Hepatocyte (in vitro differentiated cells): ENCODE results near the gene ZNF574. TPM values are rescaled to one million over a fixed set of nuclear protein-coding genes. Genes with fewer than 3 reads are reported as not detected.
"Not testable (repeated sequence)": the region's sequence is repeated elsewhere in the genome, so short reads cannot be mapped to it uniquely, and the experiment has no call there.

Source experiments
- DNase-seq: peaks from one replicate; pipeline ENCODE4 v3.0.0-alpha.2; 2016; ENCODE audit warnings: low spot score
- H2AFZ ChIP-seq: fragments of 200-600 bp; sonication (generic); 2 replicates; pipeline ENCODE4 v1.6.0; 2016; ENCODE audit warnings: antibody characterized with exemption, mild to moderate bottlenecking
- H3K27ac ChIP-seq: fragments of 200-600 bp; sonication (generic); 2 replicates; pipeline ENCODE4 v1.5.1; 2016; ENCODE audit warnings: mild to moderate bottlenecking
- H3K27me3 ChIP-seq: fragments of 200-600 bp; sonication (generic); 2 replicates; pipeline ENCODE4 v1.6.1; 2016
- H3K36me3 ChIP-seq: fragments of 200-600 bp; sonication (generic); replicated peaks from 2 replicates; pipeline ENCODE4 v1.5.1; 2016; ENCODE audit warnings: low read depth; ENCODE audit not compliant: insufficient read depth
- H3K4me1 ChIP-seq: fragments of 200-600 bp; sonication (generic); 2 replicates; pipeline ENCODE4 v1.5.1; 2016; ENCODE audit warnings: mild to moderate bottlenecking, moderate library complexity; ENCODE audit not compliant: insufficient read depth
- H3K4me2 ChIP-seq: fragments of 200-600 bp; sonication (generic); 2 replicates; pipeline ENCODE4 v1.6.0; 2016
- H3K4me3 ChIP-seq: fragments of 200-600 bp; sonication (generic); 2 replicates; pipeline ENCODE4 v1.5.1; 2016; ENCODE audit warnings: mild to moderate bottlenecking
- H3K79me2 ChIP-seq: fragments of 200-600 bp; sonication (generic); 2 replicates; pipeline ENCODE4 v1.6.0; 2017; ENCODE audit warnings: mild to moderate bottlenecking
- H3K9me2 ChIP-seq: fragments of 200-600 bp; sonication (generic); replicated peaks from 2 replicates; pipeline ENCODE4 v1.6.0; 2017; ENCODE audit warnings: mild to moderate bottlenecking; ENCODE audit not compliant: insufficient read depth
- H3K9me3 ChIP-seq: fragments of 200-600 bp; sonication (generic); 2 replicates; pipeline ENCODE4 v1.5.1; 2016; ENCODE audit warnings: low read depth, mild to moderate bottlenecking
- H4K20me1 ChIP-seq: fragments of 200-600 bp; sonication (generic); 2 replicates; pipeline ENCODE4 v1.6.0; 2016; ENCODE audit warnings: mild to moderate bottlenecking; ENCODE audit not compliant: insufficient read depth, poor library complexity, severe bottlenecking
- CTCF ChIP-seq: fragments of 200-600 bp; sonication (generic); IDR thresholded peaks from 2 replicates; pipeline ENCODE4 v1.5.1; 2016; ENCODE audit warnings: antibody characterized with exemption, mild to moderate bottlenecking; ENCODE audit not compliant: poor library complexity
- EZH2 ChIP-seq: fragments of 200-600 bp; sonication (generic); IDR thresholded peaks from 2 replicates; pipeline ENCODE4 v1.6.1; 2016; ENCODE audit warnings: antibody characterized with exemption, mild to moderate bottlenecking, borderline replicate concordance
- EZH2phosphoT487 ChIP-seq: fragments of 200-600 bp; sonication (generic); IDR thresholded peaks from one replicate; pipeline ENCODE4 v1.6.1; 2018; ENCODE audit warnings: antibody characterized with exemption, mild to moderate bottlenecking, low read depth, moderate library complexity; ENCODE audit not compliant: unreplicated experiment, severe bottlenecking
- WGBS: methylation state at CpG from one replicate; pipeline ENCODE4 v1.1.6; 2016; ENCODE audit warnings: low lambda C conversion rate; ENCODE audit errors: missing lambda C conversion rate; 5-methylcytosine and 5-hydroxymethylcytosine counted together
- polyA plus RNA-seq: library from polyadenylated mRNA; unstranded; fragments of >200 nt; fragmentation: Nextera tagmentation; extraction: Ambion mirVana; gene quantifications from 2 replicates; pipeline ENCODE4 v1.2.1, GENCODE V29; 2016
- total RNA-seq: library from RNA; depleted of rRNA; stranded (reverse); fragments of >200 nt; gene quantifications from 2 replicates; pipeline ENCODE4 v1.2.3, GENCODE V29; 2014

ZNF574 gene
- total and polyA plus RNA-seq, 2 experiments from 2014 or later = 10.7 to 13.6 TPM

GRCh38 chr19:42040031-42040430, 35.9 kb upstream of the ZNF574 start:
- DNase-seq = no peak
- H3K9me2 ChIP-seq = no peaks in the 10 kb centered on the region
- no peaks in the 10 kb centered on the region for H3K27me3 ChIP-seq
- H4K20me1 ChIP-seq = no peaks in the 10 kb centered on the region
- no peaks in the 10 kb centered on the region for H3K9me3 ChIP-seq
- no peak overlapping the region for H3K27ac ChIP-seq
- H3K4me3 ChIP-seq = no peak overlapping the region
- no peaks in the 10 kb centered on the region for H3K79me2 ChIP-seq
- no peak overlapping the region for H2AFZ ChIP-seq
- no peak overlapping the region for H3K4me2 ChIP-seq
- H3K36me3 ChIP-seq = no peaks in the 10 kb centered on the region
- H3K4me1 ChIP-seq = no peaks in the 10 kb centered on the region
- TF ChIP-seq EZH2phosphoT487 (no peak), CTCF (no peak), EZH2 (no peak)

- H3K9me3 ChIP-seq, H3K36me3 ChIP-seq, H3K4me3 ChIP-seq, H3K9me2 ChIP-seq, H2AFZ ChIP-seq, H4K20me1 ChIP-seq, H3K27me3 ChIP-seq, DNase-seq, H3K79me2 ChIP-seq, H3K27ac ChIP-seq, H3K4me1 ChIP-seq, H3K4me2 ChIP-seq: not testable (repeated sequence)
- 89% methylated on average over 9 of the region's 9 CpGs for WGBS
Observed at GRCh38 chr19:42040491-42040890, 35.5 kb upstream of the ZNF574 start.

GRCh38 chr19:42042455-42043170, 33.4 kb upstream of the ZNF574 start:
- no peaks in the 10 kb centered on the region for H3K36me3 ChIP-seq
- no peak overlapping the region for H3K4me3 ChIP-seq
- 97% methylated on average over 28 of the region's 30 CpGs for WGBS
- no peak overlapping the region for H3K4me2 ChIP-seq
- H2AFZ ChIP-seq = no peak overlapping the region
- no peaks in the 10 kb centered on the region for H3K4me1 ChIP-seq
- no peaks in the 10 kb centered on the region for H3K9me3 ChIP-seq
- H3K27me3 ChIP-seq = no peaks in the 10 kb centered on the region
- H3K27ac ChIP-seq = no peak overlapping the region
- no peaks in the 10 kb centered on the region for H3K79me2 ChIP-seq
- TF ChIP-seq CTCF (no peak), EZH2 (no peak), EZH2phosphoT487 (no peak)
- H4K20me1 ChIP-seq = no peaks in the 10 kb centered on the region
- no peak for DNase-seq
- H3K9me2 ChIP-seq = no peaks in the 10 kb centered on the region

GRCh38 chr19:42045575-42045974, 30.4 kb upstream of the ZNF574 start:
- DNase-seq = no peak
- no peaks in the 10 kb centered on the region for H3K36me3 ChIP-seq
- no peaks in the 10 kb centered on the region for H3K79me2 ChIP-seq
- H3K4me3 ChIP-seq = no peak overlapping the region
- H3K9me3 ChIP-seq = no peaks in the 10 kb centered on the region
- 84% methylated on average over 7 of the region's 7 CpGs for WGBS
- H3K27ac ChIP-seq = no peak overlapping the region
- no peaks in the 10 kb centered on the region for H3K4me1 ChIP-seq
- no peaks in the 10 kb centered on the region for H3K9me2 ChIP-seq
- no peaks in the 10 kb centered on the region for H4K20me1 ChIP-seq
- H2AFZ ChIP-seq = no peak overlapping the region
- no peak for TF ChIP-seq CTCF
- no peak for TF ChIP-seq EZH2
- TF ChIP-seq EZH2phosphoT487 = no peak
- no peak overlapping the region for H3K4me2 ChIP-seq
- no peaks in the 10 kb centered on the region for H3K27me3 ChIP-seq
